Right atrium auricular region (tissue), 2 donors: ENCODE results near the gene FBXO17. TPM values are rescaled to one million over a fixed set of nuclear protein-coding genes. Genes with fewer than 3 reads are reported as not detected.

ENCODE experiments used
- DNase-seq: peaks from one replicate; pipeline ENCODE4 v3.0.0-alpha.2; 2019; ENCODE audit warnings: low spot score
- H3K27ac ChIP-seq, 2 donors: fragments of 200-600 bp; sonication (generic); 1 replicate in 1 of 2; 2 replicates in 1 of 2; pipeline ENCODE4 v1.5.1; 2016 to 2019
- H3K27me3 ChIP-seq, 2 donors: fragments of 200-600 bp; sonication (generic); one replicate each; pipeline versions ENCODE4 v1.5.1 to v1.6.0; 2017 to 2019
- H3K36me3 ChIP-seq: fragments of 200-600 bp; sonication (generic); one replicate; pipeline ENCODE4 v1.5.1; 2016
- H3K4me1 ChIP-seq, 2 donors: fragments of 200-600 bp; sonication (generic); one replicate each; pipeline versions ENCODE4 v1.5.1 to v1.6.0; 2017 to 2019
- H3K4me3 ChIP-seq, 2 donors: fragments of 200-600 bp; sonication (generic); 1 replicate in 1 of 2; 2 replicates in 1 of 2; pipeline ENCODE4 v1.5.1; 2017 to 2019; ENCODE audit warnings: mild to moderate bottlenecking in 1 of 2, moderate library complexity in 1 of 2
- H3K9me3 ChIP-seq, 2 donors: fragments of 200-600 bp; sonication (generic); one replicate each; pipeline ENCODE4 v1.5.1; 2019
- total RNA-seq, 2 donors: library from RNA; depleted of rRNA; stranded (reverse); fragments of >200 nt; gene quantifications; one replicate each; pipeline ENCODE4 v1.1.0, GENCODE V29; 2016
- TF ChIP-seq, protein P1 (sequence below), 2 donors: fragments of 200-600 bp; sonication (generic); IDR thresholded peaks; one replicate each; pipeline ENCODE4 v1.5.1; 2019; ENCODE audit warnings: antibody characterized with exemption in 2 of 2

FBXO17 gene
- total RNA-seq, 2 donors from 2014 or later = 5.7 to 13.1 TPM

GRCh38 chr19:38985262-38985661, 9.7 kb upstream of the FBXO17 start:
- Histone ChIP-seq H3K9me3 (peaks cover 0 to 5% of the 10 kb centered on the region in 2 donors), H3K36me3 (no peaks in the 10 kb centered on the region), H3K4me1 (no peaks in the 10 kb centered on the region), H3K4me3 (no peak overlapping the region), H3K27me3 (no peaks in the 10 kb centered on the region), H3K27ac (no peak overlapping the region)
- TF ChIP-seq, protein P1, sequence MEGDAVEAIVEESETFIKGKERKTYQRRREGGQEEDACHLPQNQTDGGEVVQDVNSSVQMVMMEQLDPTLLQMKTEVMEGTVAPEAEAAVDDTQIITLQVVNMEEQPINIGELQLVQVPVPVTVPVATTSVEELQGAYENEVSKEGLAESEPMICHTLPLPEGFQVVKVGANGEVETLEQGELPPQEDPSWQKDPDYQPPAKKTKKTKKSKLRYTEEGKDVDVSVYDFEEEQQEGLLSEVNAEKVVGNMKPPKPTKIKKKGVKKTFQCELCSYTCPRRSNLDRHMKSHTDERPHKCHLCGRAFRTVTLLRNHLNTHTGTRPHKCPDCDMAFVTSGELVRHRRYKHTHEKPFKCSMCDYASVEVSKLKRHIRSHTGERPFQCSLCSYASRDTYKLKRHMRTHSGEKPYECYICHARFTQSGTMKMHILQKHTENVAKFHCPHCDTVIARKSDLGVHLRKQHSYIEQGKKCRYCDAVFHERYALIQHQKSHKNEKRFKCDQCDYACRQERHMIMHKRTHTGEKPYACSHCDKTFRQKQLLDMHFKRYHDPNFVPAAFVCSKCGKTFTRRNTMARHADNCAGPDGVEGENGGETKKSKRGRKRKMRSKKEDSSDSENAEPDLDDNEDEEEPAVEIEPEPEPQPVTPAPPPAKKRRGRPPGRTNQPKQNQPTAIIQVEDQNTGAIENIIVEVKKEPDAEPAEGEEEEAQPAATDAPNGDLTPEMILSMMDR (IDR thresholded peaks at IDR 0.05) = no peak
- no peak for DNase-seq

- no peak overlapping the region for H3K4me3 ChIP-seq
- H3K27ac ChIP-seq = no peak overlapping the region
- TF ChIP-seq, protein P1 (IDR thresholded peaks at IDR 0.05) = no peak
- H3K36me3 ChIP-seq = no peaks in the 10 kb centered on the region
- peaks cover 0 to 5% of the 10 kb centered on the region in 2 donors for H3K9me3 ChIP-seq
- H3K4me1 ChIP-seq = peaks cover 0 to 11% of the 10 kb centered on the region in 2 donors
- no peak for DNase-seq
- no peaks in the 10 kb centered on the region for H3K27me3 ChIP-seq
These were observed 5.2 kb upstream of the FBXO17 start for GRCh38 chr19:38980583-38981374.

DNA sequence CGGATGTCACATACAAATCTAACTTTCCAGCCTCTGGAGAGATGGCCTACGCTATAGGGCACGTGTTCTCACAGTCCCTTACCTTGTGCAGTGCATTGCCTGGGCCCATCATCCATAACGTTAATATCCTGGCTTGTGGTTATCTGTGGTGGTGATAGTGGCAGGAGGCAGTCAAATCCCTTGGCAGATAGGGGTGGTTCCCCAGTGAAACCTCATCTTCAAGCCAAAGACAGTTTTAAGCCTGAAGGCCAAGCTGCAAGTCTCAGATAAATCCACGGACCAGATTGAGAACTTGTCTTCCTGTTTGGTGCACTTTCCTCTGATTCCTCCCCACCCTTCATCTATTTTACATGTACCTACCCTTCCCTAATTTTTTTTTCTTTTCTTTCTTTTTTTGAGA, 4.3 kb upstream of the FBXO17 start:
- no peaks in the 10 kb centered on the region for H3K9me3 ChIP-seq
- TF ChIP-seq, protein P1 (IDR thresholded peaks at IDR 0.05) = no peak
- DNase-seq = no peak
- H3K4me1 ChIP-seq = peaks cover 0 to 12% of the 10 kb centered on the region in 2 donors
- no peaks in the 10 kb centered on the region for H3K36me3 ChIP-seq
- H3K4me3 ChIP-seq = no peak overlapping the region
- no peak overlapping the region for H3K27ac ChIP-seq
- H3K27me3 ChIP-seq = no peaks in the 10 kb centered on the region

- no peak overlapping the region for H3K27ac ChIP-seq
- H3K4me1 ChIP-seq = peaks cover 0 to 21% of the 10 kb centered on the region in 2 donors
- no peaks in the 10 kb centered on the region for H3K9me3 ChIP-seq
- H3K36me3 ChIP-seq = no peaks in the 10 kb centered on the region
- H3K4me3 ChIP-seq = no peak overlapping the region
- no peaks in the 10 kb centered on the region for H3K27me3 ChIP-seq
- DNase-seq = no peak
- TF ChIP-seq, protein P1 (IDR thresholded peaks at IDR 0.05) = no peak
These were observed 2.8 kb upstream of the FBXO17 start for GRCh38 chr19:38978326-38978689.

DNA sequence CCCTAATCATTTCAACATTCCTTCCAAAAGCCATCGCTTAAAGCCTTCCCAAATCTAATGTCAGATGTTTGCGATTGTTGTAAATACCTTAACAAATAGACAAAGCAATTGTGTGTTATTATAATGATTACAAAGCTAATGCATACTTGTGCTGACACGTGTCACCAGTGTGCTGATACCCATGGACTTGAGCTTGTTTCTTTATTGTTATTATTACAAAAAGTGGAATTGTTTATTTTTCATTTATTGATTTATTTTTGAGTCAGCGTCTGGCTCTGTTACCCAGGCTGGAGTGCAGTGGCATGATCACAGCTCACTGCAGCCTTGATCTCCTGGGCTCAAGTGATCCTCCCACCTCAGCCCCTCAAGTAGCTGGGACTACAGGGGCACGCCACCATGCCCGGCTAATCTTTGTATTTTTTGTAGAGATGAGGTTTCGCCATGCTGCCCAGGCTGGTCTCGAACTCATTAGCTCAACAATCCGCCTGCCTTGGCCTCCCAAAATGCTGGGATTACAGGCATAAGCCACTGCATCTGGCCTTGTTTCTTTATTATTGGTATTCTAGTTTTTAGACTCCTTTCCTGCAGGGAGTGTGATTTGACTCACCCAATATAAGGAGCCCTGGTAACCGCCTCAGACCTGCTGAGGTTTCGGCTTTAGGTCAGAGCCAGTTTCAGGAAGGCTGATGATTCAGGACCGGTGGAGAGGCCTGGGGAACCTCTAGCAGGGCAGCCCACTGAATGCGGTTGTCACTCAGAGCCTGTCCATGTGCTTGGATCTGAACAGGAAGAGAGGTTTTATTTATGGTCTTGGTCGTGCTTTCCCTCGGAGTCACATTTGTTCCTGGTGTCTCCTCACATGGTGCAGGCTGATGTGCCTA, 2.1 kb upstream of the FBXO17 start:
- H3K9me3 ChIP-seq = no peaks in the 10 kb centered on the region
- no peak overlapping the region for H3K4me3 ChIP-seq
- no peak overlapping the region for H3K27ac ChIP-seq
- DNase-seq = no peak
- no peaks in the 10 kb centered on the region for H3K27me3 ChIP-seq
- TF ChIP-seq, protein P1 (IDR thresholded peaks at IDR 0.05) = no peak
- H3K4me1 ChIP-seq = peaks cover 0 to 21% of the 10 kb centered on the region in 2 donors
- no peaks in the 10 kb centered on the region for H3K36me3 ChIP-seq
